HG03135 (cell line): ENCODE measurements around the gene CLDN22.

Experiments used
- ATAC-seq: cut with Tn5 transposase; IDR thresholded peaks from one replicate; pipeline ENCODE4 v1.9.1; 2021; ENCODE audit warnings: mild to moderate bottlenecking, moderate library complexity; ENCODE audit not compliant: unreplicated experiment

Gene CLDN22

DNA sequence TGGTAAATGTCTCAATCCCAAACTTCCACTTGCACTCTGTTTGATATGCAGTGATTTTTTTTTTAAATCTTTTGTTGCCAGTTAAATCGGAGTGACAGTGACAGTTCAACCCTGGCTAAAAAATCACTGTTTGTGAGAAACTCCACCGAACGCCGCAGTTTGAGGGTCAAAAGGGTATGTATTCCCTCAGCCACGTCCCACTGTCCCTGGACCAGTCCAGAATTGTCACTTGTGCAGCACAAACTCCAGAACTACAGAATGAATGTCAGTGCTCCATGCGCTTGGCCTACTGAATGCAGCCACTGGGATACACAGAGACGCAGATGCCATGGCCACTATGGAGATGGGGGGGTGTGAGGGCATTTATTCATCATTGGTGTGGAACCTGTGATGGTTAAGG, 34.2 kb downstream of the CLDN22 start:
- no peak for ATAC-seq

- no peak for ATAC-seq
Measured at GRCh38 chr4:183284965-183285364, 35.1 kb downstream of the CLDN22 start.

GRCh38 chr4:183284258-183284785, 35.8 kb downstream of the CLDN22 start:
- ATAC-seq = no peak

DNA sequence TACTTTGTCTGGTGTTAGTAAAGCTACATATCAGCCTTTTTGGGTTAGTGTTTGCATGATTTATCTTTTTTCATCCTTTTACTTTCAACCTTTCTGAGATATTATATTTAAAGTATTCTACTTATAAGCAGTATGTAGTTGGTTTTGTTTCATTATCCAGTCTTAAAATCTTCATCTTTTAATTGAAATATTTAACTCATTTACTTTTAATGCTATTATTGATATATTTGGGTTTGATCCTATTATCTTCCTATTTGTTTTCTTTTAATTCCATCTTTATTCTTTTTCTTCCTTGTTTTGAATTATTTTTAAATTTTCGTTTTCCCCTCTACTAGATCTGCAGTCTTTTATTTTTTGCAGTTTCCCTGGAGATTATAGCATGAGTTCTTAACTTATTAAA, 44.0 kb downstream of the CLDN22 start:
- ATAC-seq = no peak

DNA sequence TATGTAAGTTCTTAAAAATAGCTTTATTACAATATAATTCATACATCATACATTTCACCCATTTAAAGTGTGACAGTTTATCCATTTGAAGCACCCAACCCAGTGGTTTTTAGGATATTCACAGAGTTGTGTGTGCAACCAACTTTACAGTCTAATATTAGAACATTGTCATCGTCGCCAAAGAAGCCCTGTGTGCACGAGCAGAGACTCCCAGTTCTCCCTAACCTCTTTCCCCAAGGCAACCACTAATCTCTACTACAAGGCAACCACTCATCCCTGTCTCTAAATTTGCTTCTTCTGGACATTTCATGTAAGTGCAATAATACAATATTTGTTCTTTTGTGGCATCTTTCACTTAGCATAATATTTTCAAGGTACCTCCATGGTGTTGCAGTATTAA, 47.7 kb downstream of the CLDN22 start:
- ATAC-seq = no peak

DNA sequence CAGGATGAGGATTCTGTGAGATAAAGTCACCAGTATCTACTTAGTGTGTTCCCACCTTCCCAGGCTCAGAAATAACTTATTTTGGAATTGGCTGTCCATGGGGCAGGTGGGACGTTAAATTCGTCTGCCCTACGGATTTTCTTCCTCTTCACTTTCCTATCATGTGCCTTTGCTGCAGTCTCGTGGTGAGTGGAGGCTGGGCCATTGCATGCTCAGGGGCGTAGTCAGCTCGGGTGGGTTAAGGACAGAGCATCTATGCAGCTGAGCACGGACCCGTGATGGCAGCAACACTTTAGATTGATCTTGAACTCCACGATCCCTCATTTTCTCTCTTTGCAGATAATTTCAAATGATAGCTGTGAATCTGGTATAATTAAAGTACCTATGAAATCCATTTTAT, 51.5 kb downstream of the CLDN22 start:
- ATAC-seq = no peak
